NAMALWA (cell line): ENCODE data around the gene SERINC3.

Experiments
- DNase-seq: peaks from one replicate; pipeline ENCODE4 v3.0.0-alpha.2; 2015; ENCODE audit warnings: low spot score

Gene SERINC3

GRCh38 chr20:44532981-44533331 lies 11.1 kb upstream of the SERINC3 start:
- no peak for DNase-seq

- DNase-seq: no peak
Observed at GRCh38 chr20:44532259-44532980, 10.6 kb upstream of the SERINC3 start.

GRCh38 chr20:44528309-44528708 lies 6.4 kb upstream of the SERINC3 start:
- no peak for DNase-seq

- no peak for DNase-seq
Observed at GRCh38 chr20:44527716-44528199, 5.9 kb upstream of the SERINC3 start.

- DNase-seq: no peak
Observed at GRCh38 chr20:44526129-44526528, 4.3 kb upstream of the SERINC3 start.

- DNase-seq: no peak
Observed at GRCh38 chr20:44523746-44524145, 1.9 kb upstream of the SERINC3 start.

- no peak for DNase-seq
Observed at GRCh38 chr20:44522841-44523240, 971 bp upstream of the SERINC3 start.

- no peak for DNase-seq
Observed at GRCh38 chr20:44520881-44521280, 989 bp downstream of the SERINC3 start.

- no peak for DNase-seq
Observed at GRCh38 chr20:44518248-44518647, 3.6 kb downstream of the SERINC3 start.

GRCh38 chr20:44517454-44517853 lies 4.4 kb downstream of the SERINC3 start:
- no peak for DNase-seq

GRCh38 chr20:44516491-44516890 lies 5.4 kb downstream of the SERINC3 start:
- no peak for DNase-seq

- no peak for DNase-seq
Observed at GRCh38 chr20:44513871-44514270, 8.0 kb downstream of the SERINC3 start.

- no peak for DNase-seq
Observed at GRCh38 chr20:44509762-44510161, 12.1 kb downstream of the SERINC3 start.

GRCh38 chr20:44504402-44505307 lies 17.2 kb downstream of the SERINC3 start:
- no peak for DNase-seq

GRCh38 chr20:44502968-44503367 lies 18.9 kb downstream of the SERINC3 start:
- DNase-seq: no peak

GRCh38 chr20:44501448-44501847 lies 20.4 kb downstream of the SERINC3 start:
- DNase-seq: no peak

GRCh38 chr20:44500221-44500620 lies 21.6 kb downstream of the SERINC3 start:
- no peak for DNase-seq

GRCh38 chr20:44497761-44498160 lies 24.1 kb downstream of the SERINC3 start:
- DNase-seq: no peak

GRCh38 chr20:44496976-44497375 lies 24.9 kb downstream of the SERINC3 start:
- no peak for DNase-seq

- DNase-seq: no peak
Observed at GRCh38 chr20:44495802-44496481, 25.9 kb downstream of the SERINC3 start.

- DNase-seq: no peak
Observed at GRCh38 chr20:44495257-44495656, 26.6 kb downstream of the SERINC3 start.

GRCh38 chr20:44494681-44495080 lies 27.2 kb downstream of the SERINC3 start:
- DNase-seq: no peak

GRCh38 chr20:44494266-44494665 lies 27.6 kb downstream of the SERINC3 start:
- no peak for DNase-seq
